Activated T-cell treated with anti-CD3 and anti-CD28 coated beads for 1 hour (primary cell): Measurements from ENCODE around the gene TCFL5.

Experiments used
- DNase-seq: peaks from one replicate; pipeline ENCODE4 v3.0.0-alpha.2; 2020; ENCODE audit warnings: low read depth

TCFL5 gene

GRCh38 chr20:62795023-62795761, 66.4 kb downstream of the TCFL5 start:
- peak; percentile 51 for DNase-seq

DNA sequence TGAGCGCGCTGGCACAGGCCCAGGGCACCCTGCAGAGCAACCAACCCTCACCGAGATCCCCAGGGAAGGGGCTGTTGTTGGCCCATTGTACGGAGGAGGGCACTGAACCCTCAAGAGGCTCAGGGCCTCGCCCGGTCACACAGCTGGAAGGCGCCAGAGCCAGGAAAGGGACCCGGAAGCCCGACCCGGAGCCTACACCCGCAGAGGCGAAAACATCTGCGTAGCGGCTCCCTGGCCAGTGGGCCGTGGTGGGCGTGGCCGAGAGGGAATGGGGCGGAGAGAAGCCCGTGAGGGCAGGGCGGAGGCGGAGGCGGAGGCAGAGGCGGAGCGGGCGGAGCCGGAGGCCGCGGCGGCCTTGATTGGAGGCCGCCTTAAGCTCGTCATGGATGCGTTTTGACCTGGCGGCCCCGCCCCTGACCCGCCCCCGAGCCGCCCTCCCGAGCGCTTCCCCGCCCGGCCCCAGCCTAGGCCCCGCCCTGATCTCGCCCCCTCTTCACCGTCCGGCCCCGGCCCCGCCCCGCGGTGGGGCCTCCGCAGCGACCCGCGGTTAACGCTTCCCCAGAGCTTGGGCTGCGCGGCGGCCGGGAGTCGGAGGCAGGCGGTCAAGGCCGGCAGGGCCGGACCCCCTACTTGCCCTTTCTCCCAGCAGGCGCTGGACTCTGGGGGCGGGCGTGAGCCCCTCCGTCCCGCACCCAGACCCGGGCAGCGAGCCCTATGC, 67.5 kb downstream of the TCFL5 start:
- DNase-seq, result peak; percentile 89

DNA sequence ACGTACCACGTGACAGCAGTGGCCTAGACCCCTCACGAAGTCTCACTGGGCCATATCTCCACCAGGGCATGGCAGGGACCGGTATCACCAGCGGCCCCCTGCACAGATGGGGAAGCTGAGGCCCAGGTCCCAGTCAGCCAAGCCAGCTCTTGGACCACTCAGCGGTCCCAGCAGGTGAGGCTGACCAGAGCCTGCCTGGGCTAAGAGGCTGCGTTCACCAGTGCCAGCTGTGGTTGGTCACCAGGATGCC, 67.9 kb downstream of the TCFL5 start:
- no peak for DNase-seq

GRCh38 chr20:62792940-62793756, 68.5 kb downstream of the TCFL5 start:
- no peak for DNase-seq

- no peak for DNase-seq
Measured at GRCh38 chr20:62792182-62792939, 69.3 kb downstream of the TCFL5 start.

GRCh38 chr20:62791301-62792181, 70.1 kb downstream of the TCFL5 start:
- peak; percentile 51 for DNase-seq
